ENCODE results near the gene PMPCA. TPM values are rescaled to one million over a fixed set of nuclear protein-coding genes. Genes with fewer than 3 reads are reported as not detected.

PMPCA gene
- total RNA-seq, 4 donors from 2014 or later = 29.4 to 38.7 (median 33.5) TPM

DNA sequence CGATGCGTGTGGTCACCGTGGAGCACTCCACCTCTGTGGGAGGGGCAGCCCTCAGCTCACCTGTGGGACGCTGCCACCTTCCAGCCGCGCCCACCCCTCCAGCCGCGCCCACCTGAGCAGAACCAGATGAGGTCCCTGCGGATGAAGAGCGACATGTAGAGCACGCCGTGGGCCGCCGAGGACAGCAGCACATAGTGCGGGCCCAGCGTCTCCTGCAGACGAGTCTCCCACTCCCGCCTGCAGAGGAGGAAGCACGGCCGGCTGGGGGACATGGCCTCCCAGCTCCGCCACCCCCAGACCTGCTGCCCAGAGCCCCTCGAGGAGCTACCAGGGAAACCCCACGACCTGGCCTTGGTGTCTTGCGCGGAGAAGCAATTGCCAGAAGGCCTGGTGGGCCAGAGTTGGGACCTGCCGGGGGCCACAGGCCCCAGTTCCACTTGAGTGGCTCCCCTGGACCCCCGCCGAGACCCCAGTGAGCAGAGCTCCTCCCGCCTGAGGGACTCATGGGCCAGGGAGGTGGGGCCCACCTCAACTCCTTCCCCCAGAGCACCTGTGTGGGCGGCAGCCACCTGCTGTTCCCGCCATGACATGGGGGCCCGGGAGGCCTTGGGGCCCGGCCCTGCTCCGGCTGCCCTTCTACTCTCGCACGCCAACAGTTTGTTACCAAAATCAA lies 22.7 kb downstream of the PMPCA start:
- no peak overlapping the region for H3K4me3 ChIP-seq
- H3K36me3 ChIP-seq = peaks cover 10 to 81% (median 17%) of the 10 kb centered on the region in 3 donors
- WGBS, 2 donors = 88% methylated on average over 5 of the region's 36 CpGs; no CpG with 5 or more reads in 1 of the 2 donors
- no peak overlapping the region for H3K27ac ChIP-seq
- no peaks in the 10 kb centered on the region for H3K27me3 ChIP-seq
- H3K4me1 ChIP-seq = peaks cover 5 to 30% (median 19%) of the 10 kb centered on the region in 3 donors
- no peak for TF ChIP-seq POLR2A (IDR thresholded peaks at IDR 0.05)
- TF ChIP-seq, protein P1, sequence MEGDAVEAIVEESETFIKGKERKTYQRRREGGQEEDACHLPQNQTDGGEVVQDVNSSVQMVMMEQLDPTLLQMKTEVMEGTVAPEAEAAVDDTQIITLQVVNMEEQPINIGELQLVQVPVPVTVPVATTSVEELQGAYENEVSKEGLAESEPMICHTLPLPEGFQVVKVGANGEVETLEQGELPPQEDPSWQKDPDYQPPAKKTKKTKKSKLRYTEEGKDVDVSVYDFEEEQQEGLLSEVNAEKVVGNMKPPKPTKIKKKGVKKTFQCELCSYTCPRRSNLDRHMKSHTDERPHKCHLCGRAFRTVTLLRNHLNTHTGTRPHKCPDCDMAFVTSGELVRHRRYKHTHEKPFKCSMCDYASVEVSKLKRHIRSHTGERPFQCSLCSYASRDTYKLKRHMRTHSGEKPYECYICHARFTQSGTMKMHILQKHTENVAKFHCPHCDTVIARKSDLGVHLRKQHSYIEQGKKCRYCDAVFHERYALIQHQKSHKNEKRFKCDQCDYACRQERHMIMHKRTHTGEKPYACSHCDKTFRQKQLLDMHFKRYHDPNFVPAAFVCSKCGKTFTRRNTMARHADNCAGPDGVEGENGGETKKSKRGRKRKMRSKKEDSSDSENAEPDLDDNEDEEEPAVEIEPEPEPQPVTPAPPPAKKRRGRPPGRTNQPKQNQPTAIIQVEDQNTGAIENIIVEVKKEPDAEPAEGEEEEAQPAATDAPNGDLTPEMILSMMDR (IDR thresholded peaks at IDR 0.05) = no peak
- DNase-seq = no peak
- intact Hi-C loops (cut with DNase I) = no loop called here
- H3K9me3 ChIP-seq = no peaks in the 10 kb centered on the region

DNA sequence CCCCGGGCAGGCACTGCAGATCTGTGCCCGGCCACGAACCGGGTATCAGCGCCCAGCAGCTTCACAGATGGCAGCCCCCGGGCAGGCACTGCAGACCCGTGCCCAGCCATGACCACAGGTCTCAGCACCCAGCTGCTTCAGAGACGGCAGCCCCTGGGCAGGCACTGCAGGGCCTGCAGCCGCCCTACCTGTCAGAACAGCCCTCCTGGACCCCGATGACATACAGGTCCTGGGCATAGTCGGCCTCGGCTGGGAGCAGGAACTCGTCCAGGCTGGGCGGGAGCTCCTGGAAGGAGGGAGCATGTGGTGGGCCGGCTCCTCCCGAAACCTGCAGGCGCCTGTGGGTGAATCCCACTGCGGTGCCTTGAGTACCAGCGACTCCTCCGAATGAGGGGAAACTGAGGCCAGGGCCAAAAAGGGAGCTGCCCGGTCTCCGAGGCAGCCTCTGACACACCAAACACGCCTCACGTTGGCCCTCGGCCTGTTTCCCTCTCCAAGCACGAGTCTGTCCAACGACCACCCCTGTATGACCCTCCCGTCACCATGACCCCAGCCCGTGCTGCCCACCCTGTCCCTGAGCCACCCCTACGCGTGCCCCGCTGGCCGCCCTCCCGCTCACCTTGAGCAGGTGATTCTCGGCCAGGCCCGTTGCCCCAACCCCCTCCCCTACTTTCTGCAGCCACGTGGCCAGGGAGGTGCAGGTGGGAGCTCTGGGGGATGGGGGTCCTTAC lies 23.6 kb downstream of the PMPCA start:
- no peak overlapping the region for H3K4me3 ChIP-seq
- TF ChIP-seq, protein P1 (IDR thresholded peaks at IDR 0.05) = no peak
- no peak for TF ChIP-seq POLR2A (IDR thresholded peaks at IDR 0.05)
- no peaks in the 10 kb centered on the region for H3K9me3 ChIP-seq
- no peaks in the 10 kb centered on the region for H3K27me3 ChIP-seq
- H3K36me3 ChIP-seq = peaks cover 10 to 73% (median 16%) of the 10 kb centered on the region in 3 donors
- no peak for DNase-seq
- WGBS, 2 donors = 90 to 92% methylated on average over 11 to 18 of the region's 37 CpGs
- H3K27ac ChIP-seq = no peak overlapping the region
- peaks cover 5 to 38% (median 23%) of the 10 kb centered on the region in 3 donors for H3K4me1 ChIP-seq
- intact Hi-C loops (cut with DNase I) = no loop called here

DNA sequence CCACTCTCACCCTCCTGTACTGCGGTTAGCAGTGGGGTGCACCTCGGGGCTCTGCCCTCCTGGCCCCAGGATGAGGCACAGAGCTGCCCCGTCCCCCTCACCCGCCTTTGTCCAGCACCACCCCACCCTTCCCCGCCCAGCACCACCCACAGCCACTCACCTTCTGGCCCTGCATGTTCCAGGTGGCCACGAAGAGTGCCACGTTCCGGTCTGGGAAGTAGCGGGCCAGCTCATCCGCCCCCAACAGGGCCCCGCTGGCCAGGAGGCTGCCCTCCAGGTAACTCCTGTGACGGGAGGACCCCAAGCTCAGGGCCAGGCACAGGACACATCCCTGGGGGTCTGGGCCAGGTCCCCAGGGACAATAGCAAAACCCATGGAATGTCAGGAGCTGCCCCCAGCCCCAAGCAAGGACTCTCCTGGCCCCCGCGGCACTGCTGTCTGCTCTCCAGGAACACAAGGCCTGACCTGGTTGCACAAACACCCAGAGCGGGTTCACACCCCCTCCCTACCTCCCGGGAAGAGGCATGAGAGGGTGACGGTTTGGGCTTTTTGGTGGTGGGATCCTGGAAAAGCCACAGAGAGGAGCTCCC lies 24.2 kb downstream of the PMPCA start:
- TF ChIP-seq, protein P1 (IDR thresholded peaks at IDR 0.05) = no peak
- no peak for TF ChIP-seq POLR2A (IDR thresholded peaks at IDR 0.05)

DNA sequence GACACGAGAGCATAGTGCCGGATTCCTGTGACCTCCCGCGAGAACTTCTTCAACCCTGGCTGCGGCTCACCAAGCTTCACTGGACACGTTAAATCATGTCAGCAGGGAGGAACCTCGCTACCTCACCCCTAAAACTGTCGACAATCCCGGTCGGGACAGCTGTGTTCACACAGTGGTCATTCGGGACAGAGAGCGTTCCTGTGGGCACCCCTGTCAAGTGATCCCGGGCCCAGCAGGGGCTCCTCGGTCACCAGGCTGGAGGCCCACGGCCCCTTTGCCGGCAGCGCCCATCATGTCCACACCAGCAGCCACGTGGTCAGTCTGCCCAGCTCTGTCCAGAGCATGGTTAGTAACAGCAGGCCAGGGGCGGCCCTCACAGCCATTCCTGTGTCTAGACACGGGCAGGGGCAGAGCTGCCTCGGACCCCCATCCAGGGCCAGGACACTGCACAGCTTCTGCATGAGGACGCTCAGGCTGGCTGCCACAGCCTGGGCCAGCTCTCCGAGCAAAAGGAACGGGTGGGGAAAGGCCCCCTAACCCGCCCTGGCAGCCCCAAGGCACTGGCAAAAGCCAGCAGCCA lies 25.7 kb downstream of the PMPCA start:
- WGBS, 2 donors = 50% methylated on average over 2 of the region's 25 CpGs; no CpG with 5 or more reads in 1 of the 2 donors
- TF ChIP-seq POLR2A (IDR thresholded peaks at IDR 0.05) = no peak
- TF ChIP-seq, protein P1 (IDR thresholded peaks at IDR 0.05) = no peak
- no peaks in the 10 kb centered on the region for H3K9me3 ChIP-seq
- no peak overlapping the region for H3K4me3 ChIP-seq
- intact Hi-C loops (cut with DNase I) = no loop called here
- peaks cover 11 to 47% (median 28%) of the 10 kb centered on the region in 3 donors for H3K4me1 ChIP-seq
- DNase-seq = no peak
- H3K36me3 ChIP-seq = peaks cover 4 to 60% (median 8%) of the 10 kb centered on the region in 3 donors
- no peaks in the 10 kb centered on the region for H3K27me3 ChIP-seq
- no peak overlapping the region for H3K27ac ChIP-seq

More for the DNA sequence above, 24.2 kb downstream of the PMPCA start:
- Histone ChIP-seq H3K27ac (no peak overlapping the region), H3K36me3 (peaks cover 10 to 66% (median 13%) of the 10 kb centered on the region in 3 donors), H3K27me3 (no peaks in the 10 kb centered on the region), H3K9me3 (no peaks in the 10 kb centered on the region), H3K4me3 (no peak overlapping the region), H3K4me1 (peaks cover 5 to 40% (median 23%) of the 10 kb centered on the region in 3 donors)
- WGBS, 2 donors = 87% methylated on average over 3 of the region's 17 CpGs; no CpG with 5 or more reads in 1 of the 2 donors
- intact Hi-C loops (cut with DNase I) = no loop called here
- no peak for DNase-seq

All from esophagus squamous epithelium (tissue), 5 donors.